Mammary epithelial cell (primary cell): ENCODE data around the gene GALNT10.

Experiments
- CTCF ChIP-seq, 2 donors: IDR thresholded peaks in 1 of 2; conservative IDR thresholded peaks in 1 of 2; 2 replicates each; pipeline ENCODE4 v1.5.1; 2011 to 2012; ENCODE audit warnings: inconsistent platforms in 2 of 2, low read length in 2 of 2, mild to moderate bottlenecking in 2 of 2, control low read depth in 1 of 2, low read depth in 1 of 2; ENCODE audit not compliant: insufficient read depth in 1 of 2; ENCODE audit errors: extremely low read depth in 1 of 2
- EZH2 ChIP-seq: IDR thresholded peaks from 2 replicates; pipeline ENCODE4 v1.6.1; 2012; ENCODE audit warnings: low read length, inconsistent platforms, borderline replicate concordance

- TF ChIP-seq EZH2 (no peak), CTCF (conservative IDR thresholded peaks at IDR 0.05 in 1 of 2, IDR thresholded peaks at IDR 0.05 in 1 of 2; ENCODE audit: extremely low read depth in 1 of 2, insufficient read depth in 1 of 2, low read depth in 1 of 2, low read length in 2 of 2) (no peak)
These were observed 30.1 kb downstream of the GALNT10 start for GRCh38 chr5:154220625-154221024.
